ENCODE measurements around the gene RIPPLY3.
"Not testable (repeated sequence)": the region's sequence is repeated elsewhere in the genome, so short reads cannot be mapped to it uniquely, and the experiment has no call there.

Gene RIPPLY3

DNA sequence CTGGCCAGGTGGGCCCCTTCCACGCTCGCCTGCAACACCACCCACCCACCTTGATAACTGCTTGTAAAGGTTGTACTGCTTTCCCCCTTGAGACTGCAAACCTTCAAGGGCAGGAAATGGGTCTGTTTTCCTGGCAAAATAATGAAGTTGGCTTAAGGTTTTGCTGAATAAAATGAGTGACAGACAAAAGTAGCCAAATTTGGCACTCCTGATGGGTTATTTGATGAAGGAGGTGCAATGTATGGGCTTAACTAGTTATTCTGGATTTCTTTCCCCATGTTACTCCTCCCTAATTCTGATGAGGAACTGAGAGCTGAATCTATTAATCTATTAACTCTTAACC lies 25.5 kb upstream of the RIPPLY3 start:
- DNase-seq: no peak

GRCh38 chr21:36981977-36982700 lies 24.4 kb upstream of the RIPPLY3 start:
- DNase-seq: no peak

- DNase-seq: no peak
These were observed 20.5 kb upstream of the RIPPLY3 start for GRCh38 chr21:36985751-36986594.

GRCh38 chr21:36987845-36988244 lies 18.7 kb upstream of the RIPPLY3 start:
- no peak for DNase-seq

- no peak for DNase-seq
These were observed 18.0 kb upstream of the RIPPLY3 start for GRCh38 chr21:36988536-36988935.

DNA sequence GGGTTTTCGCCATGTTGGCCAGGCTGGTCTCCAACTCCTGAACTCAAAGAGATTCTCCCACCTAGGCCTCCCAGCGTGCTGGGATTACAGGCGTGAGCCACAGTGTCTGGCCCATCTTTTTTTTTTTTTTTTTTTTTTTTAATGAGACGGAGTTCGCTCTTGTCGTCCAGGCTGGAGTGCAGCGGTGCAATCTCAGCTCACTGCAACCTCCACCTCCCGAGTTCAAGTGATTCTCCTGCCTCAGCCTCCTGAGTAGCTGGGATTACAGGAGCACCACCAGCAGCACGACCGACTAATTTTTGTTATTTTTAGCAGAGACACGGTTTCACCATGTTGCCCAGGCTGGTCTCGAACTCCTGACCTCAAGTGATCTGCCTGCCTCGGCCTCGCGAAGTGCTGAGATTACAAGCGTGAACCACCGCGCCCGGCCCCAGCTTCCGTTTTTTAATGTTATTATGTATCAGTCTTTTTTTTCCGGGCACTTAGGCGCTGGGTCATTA lies 17.3 kb upstream of the RIPPLY3 start:
- not testable (repeated sequence) for DNase-seq

- peak; percentile 94 for DNase-seq
These were observed 16.6 kb upstream of the RIPPLY3 start for GRCh38 chr21:36989699-36990507.

GRCh38 chr21:36990508-36991205 lies 15.8 kb upstream of the RIPPLY3 start:
- no peak for DNase-seq

DNA sequence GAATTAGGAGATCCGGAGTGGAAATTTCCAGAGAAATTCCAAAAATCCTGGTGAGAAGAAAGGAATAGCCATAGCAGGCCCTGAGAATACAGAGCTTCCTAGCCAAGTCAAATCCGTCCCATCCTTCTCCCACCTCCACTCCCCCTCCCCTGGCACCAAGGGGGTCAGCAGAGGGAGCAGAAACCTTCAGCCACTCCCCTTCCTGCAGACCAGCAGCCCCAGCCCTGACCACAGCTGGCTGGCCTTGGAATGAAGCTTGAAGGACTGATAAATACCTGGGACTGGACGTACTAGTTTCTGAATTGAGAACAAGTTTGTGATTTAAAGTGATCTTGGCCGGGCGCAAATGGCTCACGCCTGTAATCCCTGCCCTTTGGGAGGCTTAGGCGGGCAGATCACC lies 13.8 kb upstream of the RIPPLY3 start:
- no peak for DNase-seq

GRCh38 chr21:36994501-36995158 lies 11.9 kb upstream of the RIPPLY3 start:
- no peak for DNase-seq

DNA sequence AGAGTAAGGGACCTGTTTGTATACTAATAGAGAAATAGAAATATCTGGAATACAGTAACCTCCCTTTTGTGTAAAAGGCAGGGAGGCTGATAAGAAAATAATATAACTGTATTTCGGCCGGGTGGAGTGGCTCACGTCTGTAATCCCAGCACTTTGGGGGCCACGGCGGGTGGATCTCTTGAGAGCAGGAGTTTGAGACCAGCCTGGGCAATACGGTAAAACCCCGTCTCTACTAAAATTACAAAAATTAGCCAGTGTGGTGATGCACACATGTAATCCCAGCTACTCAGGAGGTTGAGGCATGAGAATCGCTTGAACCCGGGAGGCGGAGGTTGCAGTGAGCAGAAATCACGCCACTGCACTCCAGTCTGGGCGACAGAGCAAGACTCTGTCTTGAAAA lies 11.2 kb upstream of the RIPPLY3 start:
- not testable (repeated sequence) for DNase-seq

DNA sequence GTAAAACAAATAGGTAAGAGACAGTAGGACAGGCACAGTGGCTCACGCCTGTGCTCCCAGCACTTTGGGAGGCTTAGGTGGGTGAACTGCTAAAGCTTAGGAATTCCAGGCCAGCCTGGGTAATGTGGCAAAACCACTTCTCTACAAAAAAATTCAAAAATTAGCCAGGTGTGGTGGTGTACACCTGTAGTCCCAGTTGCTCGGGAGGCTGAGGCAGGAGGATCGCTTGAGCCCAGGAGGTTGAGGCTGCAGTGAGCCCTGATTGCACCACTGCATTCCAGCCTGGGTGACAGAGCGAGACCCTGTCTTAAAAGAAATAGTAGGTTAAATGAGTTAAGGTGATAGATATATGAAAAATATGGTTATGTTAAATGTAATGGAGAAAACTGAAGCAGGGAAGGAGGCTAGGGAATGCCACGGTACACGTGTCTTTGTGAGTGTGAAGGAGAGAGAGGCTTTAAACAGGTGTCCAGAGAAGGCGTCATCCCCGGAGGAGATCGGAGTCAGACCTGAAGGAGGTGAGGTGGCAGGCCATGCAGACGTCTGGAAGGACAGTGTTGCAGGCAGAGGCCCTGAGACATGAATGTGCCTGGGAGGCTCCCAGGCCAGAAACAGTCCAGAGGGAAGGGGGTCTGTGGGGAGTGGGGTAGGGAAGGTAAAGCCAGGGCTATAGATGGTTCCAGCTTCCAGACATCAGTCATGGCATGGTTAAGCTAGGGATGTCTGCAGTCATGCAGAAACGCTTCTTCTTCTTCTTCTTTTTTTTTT lies 7.2 kb upstream of the RIPPLY3 start:
- DNase-seq: no peak

- DNase-seq: no peak
These were observed 6.1 kb upstream of the RIPPLY3 start for GRCh38 chr21:37000381-37000780.

- DNase-seq: peak; percentile 21
These were observed 5.1 kb upstream of the RIPPLY3 start for GRCh38 chr21:37001441-37001840.

DNA sequence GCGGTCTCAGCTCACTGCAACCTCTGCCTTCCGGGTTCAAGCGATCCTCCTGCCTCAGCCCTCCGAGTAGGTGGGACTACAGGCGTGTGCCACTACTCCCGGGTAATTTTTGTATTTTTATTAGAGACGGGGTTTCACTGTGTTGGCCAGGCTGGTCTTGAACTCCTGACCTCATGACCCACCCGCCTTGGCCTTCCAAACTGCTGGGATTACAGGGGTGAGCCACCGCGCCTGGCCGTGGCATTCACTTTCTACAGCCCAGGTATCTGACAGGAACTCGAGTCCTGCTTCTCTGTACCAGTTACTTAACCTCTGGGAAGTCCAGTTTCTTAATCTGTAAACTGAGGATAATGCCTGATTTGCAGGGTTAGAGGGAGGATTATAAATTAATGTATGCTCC lies 3.7 kb upstream of the RIPPLY3 start:
- not testable (repeated sequence) for DNase-seq

- DNase-seq: not testable (repeated sequence)
These were observed 2.6 kb upstream of the RIPPLY3 start for GRCh38 chr21:37003917-37004316.

DNA sequence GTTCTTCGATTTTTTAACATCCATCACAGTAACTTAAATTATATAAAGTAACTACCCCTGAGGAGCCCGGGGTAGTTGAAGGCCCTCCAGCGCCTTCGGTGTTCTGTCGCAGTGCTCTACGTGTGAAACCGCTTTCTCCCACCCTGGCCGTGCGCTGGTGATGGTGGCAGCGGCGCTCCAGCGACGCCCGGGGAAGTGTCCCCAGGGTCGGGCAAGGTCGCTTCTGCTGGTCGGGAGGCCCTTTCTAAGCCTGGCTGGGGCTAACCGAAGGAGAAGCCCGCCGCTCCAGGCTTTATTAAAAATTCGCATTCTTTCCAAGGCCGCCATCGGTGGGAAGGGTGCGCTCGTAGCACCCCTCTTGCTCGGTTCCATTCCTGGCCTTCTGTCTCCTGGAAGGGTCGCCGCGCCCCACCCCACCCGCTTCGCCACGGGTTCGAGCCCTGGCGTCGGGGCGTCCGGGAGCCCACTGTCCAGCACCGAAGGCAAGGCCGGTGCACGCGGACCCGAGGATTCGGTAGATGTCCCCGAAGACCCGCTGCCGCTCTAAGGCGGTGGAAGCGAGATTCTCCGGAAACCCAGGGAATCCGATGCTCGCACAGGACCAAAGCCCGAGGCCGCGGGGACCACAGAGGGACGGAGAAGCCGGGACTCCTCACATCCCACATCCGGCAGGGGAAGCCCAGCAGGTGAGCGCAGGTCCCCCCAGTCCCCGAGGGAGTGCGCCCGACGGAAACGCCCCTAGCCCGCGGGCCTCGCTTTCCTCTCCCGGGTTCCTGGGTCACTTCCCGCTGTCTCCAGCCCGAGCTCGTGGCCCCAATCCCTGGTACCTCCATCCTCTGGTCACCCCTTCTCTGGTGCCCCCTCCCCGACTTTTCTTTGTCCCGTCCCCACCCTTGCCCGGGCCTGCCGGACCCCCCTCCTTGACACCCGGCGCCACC lies 685 bp upstream of the RIPPLY3 start:
- no peak for DNase-seq

GRCh38 chr21:37008724-37009123 lies 2.2 kb downstream of the RIPPLY3 start:
- no peak for DNase-seq

DNA sequence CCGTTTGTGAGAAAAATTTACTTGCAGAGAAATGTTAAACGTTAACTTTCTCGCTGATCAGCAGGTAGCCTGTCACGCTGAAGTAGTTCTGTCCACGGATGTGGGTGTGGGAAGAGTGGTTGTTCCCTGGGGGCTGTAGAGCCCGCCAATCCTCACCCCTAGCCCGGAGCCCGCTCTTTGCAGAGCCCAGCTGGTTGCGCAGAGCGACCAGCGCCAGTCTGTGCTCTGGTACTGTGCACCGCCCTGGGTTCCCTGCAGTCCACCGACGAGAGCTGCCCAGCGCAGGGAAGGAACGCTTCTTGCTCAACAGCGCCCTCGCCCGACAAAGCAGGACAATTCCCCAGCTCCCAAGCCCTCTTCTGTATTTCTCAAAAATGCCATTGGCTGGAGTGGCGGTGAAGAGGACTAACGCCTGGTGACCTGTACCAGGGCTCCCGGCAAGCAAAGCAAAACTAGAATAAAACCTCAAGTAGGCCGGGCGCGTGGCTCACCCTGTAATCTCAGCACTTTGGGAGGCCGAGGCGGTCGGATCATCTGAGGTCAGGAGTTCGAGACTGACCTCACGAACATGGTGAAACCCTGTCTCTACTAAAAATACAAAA lies 3.3 kb downstream of the RIPPLY3 start:
- DNase-seq: peak; percentile 77

All from fibroblast of skin of scalp (primary cell).